ENCODE measurements around the gene RAPGEF1. TPM values are rescaled to one million over a fixed set of nuclear protein-coding genes. Genes with fewer than 3 reads are reported as not detected.

RAPGEF1 gene
- total and polyA plus RNA-seq, 12 donors, result 14.5 to 136 (median 49.1) TPM

DNA sequence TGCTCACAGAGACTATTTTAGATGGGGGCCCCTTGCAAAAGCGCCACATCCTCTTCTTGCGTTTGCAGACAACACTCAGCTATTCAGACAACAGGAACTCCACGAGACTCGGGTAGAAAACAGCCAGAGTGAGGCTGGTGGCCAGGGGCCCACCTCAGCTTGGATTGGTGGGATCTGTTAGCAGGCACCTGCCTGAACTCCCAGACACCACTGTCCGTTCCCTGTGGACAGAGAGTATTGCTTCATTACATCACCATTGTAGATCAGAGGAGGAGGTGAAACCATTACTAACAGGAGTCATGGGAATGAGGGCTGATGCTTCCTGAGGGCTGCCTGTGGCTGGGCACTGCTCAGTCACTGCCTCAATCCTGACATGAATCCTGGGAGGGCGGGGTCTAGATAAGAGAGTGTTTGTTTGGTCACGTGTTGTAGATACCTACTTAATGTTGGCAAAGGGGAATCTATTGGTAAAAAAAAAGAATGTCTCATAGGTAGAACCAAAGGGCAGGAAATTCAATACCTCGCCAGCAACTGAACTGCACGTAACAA is 4.4 kb upstream of the RAPGEF1 start:
- TF ChIP-seq, protein P1, sequence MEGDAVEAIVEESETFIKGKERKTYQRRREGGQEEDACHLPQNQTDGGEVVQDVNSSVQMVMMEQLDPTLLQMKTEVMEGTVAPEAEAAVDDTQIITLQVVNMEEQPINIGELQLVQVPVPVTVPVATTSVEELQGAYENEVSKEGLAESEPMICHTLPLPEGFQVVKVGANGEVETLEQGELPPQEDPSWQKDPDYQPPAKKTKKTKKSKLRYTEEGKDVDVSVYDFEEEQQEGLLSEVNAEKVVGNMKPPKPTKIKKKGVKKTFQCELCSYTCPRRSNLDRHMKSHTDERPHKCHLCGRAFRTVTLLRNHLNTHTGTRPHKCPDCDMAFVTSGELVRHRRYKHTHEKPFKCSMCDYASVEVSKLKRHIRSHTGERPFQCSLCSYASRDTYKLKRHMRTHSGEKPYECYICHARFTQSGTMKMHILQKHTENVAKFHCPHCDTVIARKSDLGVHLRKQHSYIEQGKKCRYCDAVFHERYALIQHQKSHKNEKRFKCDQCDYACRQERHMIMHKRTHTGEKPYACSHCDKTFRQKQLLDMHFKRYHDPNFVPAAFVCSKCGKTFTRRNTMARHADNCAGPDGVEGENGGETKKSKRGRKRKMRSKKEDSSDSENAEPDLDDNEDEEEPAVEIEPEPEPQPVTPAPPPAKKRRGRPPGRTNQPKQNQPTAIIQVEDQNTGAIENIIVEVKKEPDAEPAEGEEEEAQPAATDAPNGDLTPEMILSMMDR (IDR thresholded peaks at IDR 0.05), result no peak
- whole genome bisulfite sequencing, 4 donors, result 69 to 85% (median 74%) methylated on average over 5 to 9 of the region's 9 CpGs
- Histone ChIP-seq H3K27me3 (no peaks in the 10 kb centered on the region), H3K9me3 (replicated peaks in 1 of 3) (no peaks in the 10 kb centered on the region), H3K4me1 (replicated peaks in 1 of 2) (peaks cover 0 to 3% of the 10 kb centered on the region in 2 donors), H3K4me3 (no peak overlapping the region), H3K36me3 (replicated peaks in 1 of 2) (no peaks in the 10 kb centered on the region), H3K27ac (peak overlapping the region in 1 of 5 donors; percentile 20)
- peak in 1 of 7 donors; percentile 41 for DNase-seq
- intact Hi-C loops (cut with DNase I), result loop anchor here in 1 of 2 donors (10.0 kb wide), 1 partner anchor 239 kb away; the partner anchor contains the start of gene POMT1

GRCh38 chr9:131743501-131743900 is 3.6 kb upstream of the RAPGEF1 start:
- intact Hi-C loops (cut with DNase I), result loop anchor here in 1 of 2 donors (10.0 kb wide), 1 partner anchor 239 kb away; the partner anchor contains the start of gene POMT1
- TF ChIP-seq POLR2A (IDR thresholded peaks at IDR 0.05), result no peak
- TF ChIP-seq, protein P1 (IDR thresholded peaks at IDR 0.05), result no peak

DNA sequence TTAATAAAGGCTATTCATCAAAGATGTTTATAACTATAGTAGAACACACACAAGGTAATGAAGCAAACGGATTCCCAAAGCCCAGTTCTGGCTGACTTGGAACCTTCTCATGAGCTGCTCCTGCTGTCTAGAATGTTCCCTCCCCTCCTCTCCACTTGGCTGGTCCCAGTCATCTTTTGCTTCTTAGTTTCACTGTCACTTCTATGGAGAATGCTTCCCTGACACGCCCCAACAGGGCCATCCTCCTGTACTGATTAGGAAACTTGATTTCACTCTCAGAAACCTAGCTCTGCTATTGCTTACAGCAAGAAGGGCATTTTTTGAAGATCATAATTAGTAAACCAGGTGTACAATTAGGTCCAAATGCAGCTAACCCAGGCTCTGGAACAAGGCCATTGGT is 3.2 kb upstream of the RAPGEF1 start:
- Histone ChIP-seq H3K27me3 (no peaks in the 10 kb centered on the region), H3K27ac (no peak overlapping the region), H3K36me3 (replicated peaks in 1 of 2) (no peaks in the 10 kb centered on the region), H3K9me3 (replicated peaks in 1 of 3) (no peaks in the 10 kb centered on the region), H3K4me3 (no peak overlapping the region), H3K4me1 (replicated peaks in 1 of 2) (peaks cover 10 to 12% of the 10 kb centered on the region in 2 donors)
- intact Hi-C loops (cut with DNase I), result loop anchor here in 1 of 2 donors (10.0 kb wide), 1 partner anchor 238 kb away; the partner anchor contains the start of gene POMT1
- TF ChIP-seq POLR2A (IDR thresholded peaks at IDR 0.05), result no peak
- TF ChIP-seq, protein P1 (IDR thresholded peaks at IDR 0.05), result no peak
- WGBS, 4 donors, result 83 to 92% (median 90%) methylated on average over 2 of the region's 2 CpGs
- no peak for DNase-seq

More at GRCh38 chr9:131743501-131743900, 3.6 kb upstream of the RAPGEF1 start:
- Histone ChIP-seq H3K4me3 (no peak overlapping the region), H3K4me1 (replicated peaks in 1 of 2) (peaks cover 6 to 8% of the 10 kb centered on the region in 2 donors), H3K27me3 (no peaks in the 10 kb centered on the region), H3K9me3 (replicated peaks in 1 of 3) (no peaks in the 10 kb centered on the region), H3K36me3 (replicated peaks in 1 of 2) (no peaks in the 10 kb centered on the region), H3K27ac (no peak overlapping the region)
- DNase-seq, result no peak
- 82 to 100% (median 92%) methylated on average over 1 of the region's 1 CpG for WGBS, 4 donors

GRCh38 chr9:131740898-131741297 is 1.0 kb upstream of the RAPGEF1 start:
- no peaks in the 10 kb centered on the region for H3K27me3 ChIP-seq
- H3K9me3 ChIP-seq (replicated peaks in 1 of 3), result no peaks in the 10 kb centered on the region
- no peak overlapping the region for H3K4me3 ChIP-seq
- intact Hi-C loops (cut with DNase I), result loop anchor here (2.0 to 10.0 kb wide), 2 partner anchors 150 to 236 kb away; partner anchors contain the start of gene POMT1 (in 1 of the 2)
- 68 to 80% (median 69%) methylated on average over 1 to 5 of the region's 5 CpGs for WGBS, 4 donors
- TF ChIP-seq, protein P1 (IDR thresholded peaks at IDR 0.05), result peak in 2 of 6 experiments; percentile 14 to 23
- no peak for TF ChIP-seq POLR2A (IDR thresholded peaks at IDR 0.05)
- peak overlapping the region in 1 of 5 donors; percentile 63 for H3K27ac ChIP-seq
- peak; percentile 54 to 75 (median 65) for DNase-seq
- no peaks in the 10 kb centered on the region for H3K36me3 ChIP-seq (replicated peaks in 1 of 2)
- peaks cover 20 to 34% of the 10 kb centered on the region in 2 donors for H3K4me1 ChIP-seq (replicated peaks in 1 of 2)
